Activated T-cell treated with anti-CD3 and anti-CD28 coated beads, Interleukin-2, amount 50 U/mL, for 72 hours (primary cell): ENCODE data around the gene ERC1. TPM values are rescaled to one million over a fixed set of nuclear protein-coding genes. Genes with fewer than 3 reads are reported as not detected.
"Not testable (repeated sequence)": the region's sequence is repeated elsewhere in the genome, so short reads cannot be mapped to it uniquely, and the experiment has no call there.

ENCODE experiments used
- ATAC-seq, 2 donors: fragments of 150-1000 bp; cut with Tn5 transposase; replicated peaks in 1 of 2; 2 replicates each; pipeline ENCODE4 v1.10.0; 2021; ENCODE audit warnings: moderate library complexity in 2 of 2, mild to moderate bottlenecking in 1 of 2
- DNase-seq, 2 donors: peaks; one replicate each; pipeline ENCODE4 v3.0.0; 2021 to 2022; ENCODE audit warnings: mixed read lengths in 1 of 2
- H3K27ac Mint-ChIP-seq: one replicate; pipeline ENCODE4 v1.8.0; 2022; ENCODE audit warnings: mild to moderate bottlenecking, moderate library complexity, mixed read lengths
- H3K27me3 Mint-ChIP-seq: one replicate; pipeline ENCODE4 v1.8.0; 2022; ENCODE audit warnings: low read depth, mixed read lengths
- H3K36me3 Mint-ChIP-seq, 2 donors: one replicate each; pipeline ENCODE4 v1.8.0; 2022; ENCODE audit warnings: mixed read lengths in 2 of 2, mild to moderate bottlenecking in 1 of 2; ENCODE audit not compliant: insufficient read depth in 2 of 2
- H3K4me1 Mint-ChIP-seq: one replicate; pipeline ENCODE4 v1.8.0; 2022; ENCODE audit warnings: low read depth, mixed read lengths
- H3K4me3 Mint-ChIP-seq, 2 donors: one replicate each; pipeline ENCODE4 v1.8.0; 2022; ENCODE audit warnings: mild to moderate bottlenecking in 2 of 2, mixed read lengths in 2 of 2, moderate library complexity in 2 of 2
- H3K9me3 Mint-ChIP-seq, 2 donors: one replicate each; pipeline ENCODE4 v1.8.0; 2022; ENCODE audit warnings: mixed read lengths in 2 of 2
- total RNA-seq, 2 donors: library from RNA; stranded (reverse); gene quantifications; one replicate each; pipeline ENCODE4 v1.2.3, GENCODE V29; 2022

ERC1 gene
- total RNA-seq, 2 donors from 2014 or later, result 27.5 to 28.9 TPM

DNA sequence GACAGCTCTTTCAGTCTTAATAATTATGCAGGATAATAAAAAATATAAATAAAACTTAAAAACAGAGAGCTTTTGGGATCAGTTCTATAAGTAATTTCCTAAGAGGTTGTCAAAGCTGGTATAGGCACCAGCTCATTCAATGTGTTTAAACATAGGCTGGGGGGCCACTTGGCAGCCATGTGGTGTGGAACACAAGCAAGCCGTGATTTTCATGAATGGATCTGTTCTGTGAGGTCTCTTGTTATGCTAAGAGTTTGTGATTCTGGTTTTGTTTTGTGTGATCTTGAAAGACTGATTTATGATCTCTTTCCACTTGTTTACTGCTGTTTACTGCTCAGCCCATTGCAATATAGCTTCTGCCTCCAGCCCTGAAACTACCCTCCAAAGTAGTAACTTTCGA lies 362.4 kb downstream of the ERC1 start:
- H3K27me3 Mint-ChIP-seq, result no peaks in the 10 kb centered on the region
- ATAC-seq (no peak), DNase-seq (no peak)
- H3K36me3 Mint-ChIP-seq, result no peaks in the 10 kb centered on the region
- no peak overlapping the region for H3K27ac Mint-ChIP-seq
- no peaks in the 10 kb centered on the region for H3K9me3 Mint-ChIP-seq
- no peak overlapping the region for H3K4me3 Mint-ChIP-seq
- no peaks in the 10 kb centered on the region for H3K4me1 Mint-ChIP-seq

- H3K9me3 Mint-ChIP-seq, result no peaks in the 10 kb centered on the region
These were observed 364.4 kb downstream of the ERC1 start for GRCh38 chr12:1355396-1355795.

GRCh38 chr12:1355871-1356270 lies 364.8 kb downstream of the ERC1 start:
- not testable (repeated sequence) for ATAC-seq, DNase-seq, H3K4me1 Mint-ChIP-seq, H3K36me3 Mint-ChIP-seq, H3K27me3 Mint-ChIP-seq, H3K27ac Mint-ChIP-seq, H3K9me3 Mint-ChIP-seq, H3K4me3 Mint-ChIP-seq

More at GRCh38 chr12:1355396-1355795, 364.4 kb downstream of the ERC1 start:
- Mint-ChIP-seq H3K4me1 (no peaks in the 10 kb centered on the region), H3K27me3 (no peaks in the 10 kb centered on the region), H3K27ac (no peak overlapping the region), H3K36me3 (no peaks in the 10 kb centered on the region), H3K4me3 (no peak overlapping the region)
- DNase-seq (no peak), ATAC-seq (no peak)

DNA sequence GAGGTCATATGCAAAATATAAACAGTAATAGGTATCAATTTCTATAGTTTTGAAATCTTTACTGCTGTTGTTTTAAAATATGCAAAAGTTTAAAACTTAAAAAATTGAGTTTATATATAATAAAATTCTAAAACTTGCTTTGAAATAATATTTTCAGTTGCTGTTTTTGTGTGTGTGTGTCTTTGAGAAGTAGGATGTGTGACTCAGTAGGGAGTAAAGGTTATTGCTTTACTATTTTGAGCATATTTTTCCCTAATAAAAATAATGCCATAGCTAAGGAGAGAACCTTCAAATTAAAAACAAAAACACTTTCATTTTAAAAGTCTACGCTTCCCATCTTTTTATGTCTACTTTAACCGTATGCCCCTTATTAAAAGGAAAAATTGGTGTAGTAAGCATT lies 365.3 kb downstream of the ERC1 start:
- Mint-ChIP-seq H3K4me3 (no peak overlapping the region), H3K27ac (no peak overlapping the region), H3K36me3 (no peaks in the 10 kb centered on the region), H3K27me3 (no peaks in the 10 kb centered on the region), H3K9me3 (no peaks in the 10 kb centered on the region), H3K4me1 (no peaks in the 10 kb centered on the region)
- no peak for ATAC-seq
- DNase-seq, result no peak

GRCh38 chr12:1357171-1357570 lies 366.1 kb downstream of the ERC1 start:
- Mint-ChIP-seq H3K4me1 (no peaks in the 10 kb centered on the region), H3K9me3 (no peaks in the 10 kb centered on the region), H3K27ac (no peak overlapping the region), H3K4me3 (no peak overlapping the region), H3K36me3 (no peaks in the 10 kb centered on the region), H3K27me3 (no peaks in the 10 kb centered on the region)
- ATAC-seq (no peak), DNase-seq (no peak)

- Mint-ChIP-seq H3K4me1 (no peaks in the 10 kb centered on the region), H3K36me3 (no peaks in the 10 kb centered on the region), H3K27ac (no peak overlapping the region), H3K9me3 (no peaks in the 10 kb centered on the region), H3K4me3 (no peak overlapping the region), H3K27me3 (no peaks in the 10 kb centered on the region)
- no peak for DNase-seq
- ATAC-seq, result no peak
These were observed 366.7 kb downstream of the ERC1 start for GRCh38 chr12:1357711-1358110.

GRCh38 chr12:1360441-1361210 lies 369.6 kb downstream of the ERC1 start:
- no peak for DNase-seq
- no peak overlapping the region for H3K27ac Mint-ChIP-seq
- H3K9me3 Mint-ChIP-seq, result peaks cover 0 to 6% of the 10 kb centered on the region in 2 donors
- no peaks in the 10 kb centered on the region for H3K4me1 Mint-ChIP-seq
- H3K27me3 Mint-ChIP-seq, result no peaks in the 10 kb centered on the region
- no peak overlapping the region for H3K4me3 Mint-ChIP-seq
- ATAC-seq, result no peak
- H3K36me3 Mint-ChIP-seq, result peaks cover 2 to 8% of the 10 kb centered on the region in 2 donors

DNA sequence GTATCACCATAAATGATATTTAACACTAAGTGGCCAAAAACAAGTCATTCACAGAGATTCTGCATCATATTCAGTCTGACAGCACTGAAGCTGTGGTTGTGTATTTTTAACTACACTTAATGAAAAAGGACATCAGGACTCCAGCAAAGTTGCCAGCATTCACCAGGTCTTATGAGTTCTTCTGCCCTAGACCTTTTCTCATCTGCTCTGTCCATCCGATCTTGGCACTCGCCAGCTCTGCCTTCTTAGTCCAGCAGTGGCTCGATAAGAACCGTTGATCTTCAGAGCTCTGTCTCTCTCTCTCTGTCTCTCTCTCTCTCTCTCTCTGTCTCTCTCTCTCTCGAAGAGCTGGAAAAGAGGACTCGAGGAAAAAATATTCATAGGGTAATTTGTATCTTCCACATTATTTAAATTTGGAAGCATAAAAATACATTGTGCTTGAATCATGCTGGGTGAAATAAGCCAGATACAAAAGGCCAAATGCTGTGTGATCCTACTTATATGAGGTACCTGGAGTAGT lies 371.2 kb downstream of the ERC1 start:
- peaks cover 0 to 6% of the 10 kb centered on the region in 2 donors for H3K9me3 Mint-ChIP-seq
- peak overlapping the region; percentile 6 for H3K27ac Mint-ChIP-seq
- H3K27me3 Mint-ChIP-seq, result no peaks in the 10 kb centered on the region
- no peak for ATAC-seq
- no peak for DNase-seq
- peaks cover 2 to 8% of the 10 kb centered on the region in 2 donors for H3K36me3 Mint-ChIP-seq
- no peaks in the 10 kb centered on the region for H3K4me1 Mint-ChIP-seq
- no peak overlapping the region for H3K4me3 Mint-ChIP-seq

GRCh38 chr12:1365703-1366102 lies 374.7 kb downstream of the ERC1 start:
- H3K4me3 Mint-ChIP-seq, result no peak overlapping the region
- H3K36me3 Mint-ChIP-seq, result peaks cover 2 to 8% of the 10 kb centered on the region in 2 donors
- H3K9me3 Mint-ChIP-seq, result peaks cover 0 to 6% of the 10 kb centered on the region in 2 donors
- DNase-seq (no peak), ATAC-seq (no peak)
- H3K27me3 Mint-ChIP-seq, result no peaks in the 10 kb centered on the region
- H3K4me1 Mint-ChIP-seq, result no peaks in the 10 kb centered on the region
- H3K27ac Mint-ChIP-seq, result no peak overlapping the region

- no peak overlapping the region for H3K27ac Mint-ChIP-seq
- peaks cover 2 to 8% of the 10 kb centered on the region in 2 donors for H3K36me3 Mint-ChIP-seq
- no peak for DNase-seq
- no peaks in the 10 kb centered on the region for H3K4me1 Mint-ChIP-seq
- peaks cover 0 to 6% of the 10 kb centered on the region in 2 donors for H3K9me3 Mint-ChIP-seq
- ATAC-seq, result no peak
- no peak overlapping the region for H3K4me3 Mint-ChIP-seq
- H3K27me3 Mint-ChIP-seq, result no peaks in the 10 kb centered on the region
These were observed 376.6 kb downstream of the ERC1 start for GRCh38 chr12:1367331-1368291.

DNA sequence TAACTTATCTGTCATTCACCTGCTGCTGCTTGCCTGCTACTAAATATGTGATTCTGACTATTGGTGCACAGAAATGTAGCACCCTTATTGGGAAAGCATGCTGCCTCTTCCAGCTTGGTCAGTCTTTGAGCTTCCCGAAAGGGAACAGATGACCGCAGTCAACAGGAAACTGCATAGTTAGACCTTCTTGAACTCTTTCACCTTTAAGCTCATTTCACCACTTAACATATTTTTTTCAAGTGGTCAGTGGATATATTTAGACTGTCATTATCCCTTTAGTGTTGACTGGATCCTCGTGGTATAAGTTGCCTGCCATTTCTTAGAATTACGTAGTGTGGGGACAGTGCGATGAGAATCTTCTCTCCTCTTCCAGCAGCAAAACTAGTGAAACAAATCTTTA lies 378.4 kb downstream of the ERC1 start:
- H3K4me1 Mint-ChIP-seq, result no peaks in the 10 kb centered on the region
- H3K27ac Mint-ChIP-seq, result no peak overlapping the region

GRCh38 chr12:1369938-1370500 lies 379.0 kb downstream of the ERC1 start:
- Mint-ChIP-seq H3K4me1 (no peaks in the 10 kb centered on the region), H3K36me3 (peaks cover 4 to 6% of the 10 kb centered on the region in 2 donors), H3K4me3 (no peak overlapping the region), H3K27ac (no peak overlapping the region), H3K9me3 (peaks cover 0 to 3% of the 10 kb centered on the region in 2 donors), H3K27me3 (no peaks in the 10 kb centered on the region)
- ATAC-seq (no peak), DNase-seq (no peak)

More for the DNA sequence above, 378.4 kb downstream of the ERC1 start:
- H3K36me3 Mint-ChIP-seq, result peaks cover 2 to 7% of the 10 kb centered on the region in 2 donors
- no peak overlapping the region for H3K4me3 Mint-ChIP-seq
- DNase-seq (no peak), ATAC-seq (no peak)
- H3K27me3 Mint-ChIP-seq, result no peaks in the 10 kb centered on the region
- H3K9me3 Mint-ChIP-seq, result peaks cover 0 to 6% of the 10 kb centered on the region in 2 donors
